Neural crest cell (in vitro differentiated cells): Measurements from ENCODE around the gene PIK3C2G. TPM values are rescaled to one million over a fixed set of nuclear protein-coding genes. Genes with fewer than 3 reads are reported as not detected.
"Not testable (repeated sequence)": the region's sequence is repeated elsewhere in the genome, so short reads cannot be mapped to it uniquely, and the experiment has no call there.

ENCODE experiments used
- DNase-seq: peaks from one replicate; pipeline ENCODE4 v3.0.0; 2021; ENCODE audit warnings: low read depth, mixed read lengths, low spot score
- H3K27ac Mint-ChIP-seq: one replicate; pipeline ENCODE4 v1.8.0; 2021; ENCODE audit warnings: mild to moderate bottlenecking, mixed read lengths; ENCODE audit not compliant: unreplicated experiment
- H3K27me3 Mint-ChIP-seq: 2 replicates; pipeline ENCODE4 v1.8.0; 2021; ENCODE audit warnings: low read depth, mild to moderate bottlenecking, mixed read lengths
- H3K36me3 Mint-ChIP-seq: 2 replicates; pipeline ENCODE4 v1.8.0; 2021; ENCODE audit warnings: low read depth, mild to moderate bottlenecking, mixed read lengths
- H3K4me1 Mint-ChIP-seq: 2 replicates; pipeline ENCODE4 v1.8.0; 2021; ENCODE audit warnings: mixed read lengths
- H3K4me3 Mint-ChIP-seq: one replicate; pipeline ENCODE4 v1.8.0; 2021; ENCODE audit warnings: mild to moderate bottlenecking, mixed read lengths
- H3K9me3 Mint-ChIP-seq: 2 replicates; pipeline ENCODE4 v1.8.0; 2021; ENCODE audit warnings: mixed read lengths
- CTCF ChIP-seq: fragments of 200-600 bp; sonication (generic); conservative IDR thresholded peaks from 2 replicates; pipeline ENCODE4 v1.5.0; 2021; ENCODE audit warnings: antibody characterized with exemption, mild to moderate bottlenecking
- total RNA-seq: library from RNA; stranded (reverse); gene quantifications from 2 replicates; pipeline ENCODE4 v1.2.1, GENCODE V29; 2021

Gene PIK3C2G
- total RNA-seq, 1 donor from 2014 or later, result not detected

DNA sequence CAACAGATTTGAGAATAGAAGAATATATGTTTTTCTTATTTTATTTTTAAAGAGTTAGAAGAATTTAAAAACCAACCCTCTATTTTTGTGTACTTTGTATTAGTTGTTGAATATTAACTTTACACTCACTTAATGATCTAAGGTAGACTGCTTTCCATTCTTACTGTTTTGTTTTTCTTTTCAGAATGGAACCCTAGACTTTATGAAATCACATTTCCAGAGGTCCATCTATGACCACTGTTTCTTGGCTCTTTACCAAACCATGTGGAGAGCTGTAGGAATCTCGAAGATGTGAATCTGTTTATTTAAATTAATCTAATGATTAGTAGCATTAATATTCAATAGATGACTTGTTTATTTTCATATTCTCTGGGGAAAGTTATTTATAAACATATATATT lies 7.2 kb upstream of the PIK3C2G start:
- no peak for TF ChIP-seq CTCF
- H3K36me3 Mint-ChIP-seq, result no peaks in the 10 kb centered on the region
- H3K4me3 Mint-ChIP-seq, result no peak overlapping the region
- H3K4me1 Mint-ChIP-seq, result no peaks in the 10 kb centered on the region
- H3K9me3 Mint-ChIP-seq, result no peaks in the 10 kb centered on the region
- H3K27me3 Mint-ChIP-seq, result no peaks in the 10 kb centered on the region
- H3K27ac Mint-ChIP-seq, result no peak overlapping the region
- DNase-seq, result no peak

GRCh38 chr12:18255004-18255403 lies 6.3 kb upstream of the PIK3C2G start:
- DNase-seq, H3K9me3 Mint-ChIP-seq, H3K36me3 Mint-ChIP-seq, H3K4me3 Mint-ChIP-seq, H3K27ac Mint-ChIP-seq, H3K27me3 Mint-ChIP-seq, H3K4me1 Mint-ChIP-seq: not testable (repeated sequence)

- TF ChIP-seq CTCF, result no peak
- Mint-ChIP-seq H3K4me3 (no peak overlapping the region), H3K27ac (no peak overlapping the region), H3K9me3 (no peaks in the 10 kb centered on the region), H3K36me3 (no peaks in the 10 kb centered on the region), H3K4me1 (peaks cover 3% of the 10 kb centered on the region), H3K27me3 (no peaks in the 10 kb centered on the region)
- DNase-seq, result no peak
Observed at GRCh38 chr12:18257251-18257650, 4.1 kb upstream of the PIK3C2G start.

DNA sequence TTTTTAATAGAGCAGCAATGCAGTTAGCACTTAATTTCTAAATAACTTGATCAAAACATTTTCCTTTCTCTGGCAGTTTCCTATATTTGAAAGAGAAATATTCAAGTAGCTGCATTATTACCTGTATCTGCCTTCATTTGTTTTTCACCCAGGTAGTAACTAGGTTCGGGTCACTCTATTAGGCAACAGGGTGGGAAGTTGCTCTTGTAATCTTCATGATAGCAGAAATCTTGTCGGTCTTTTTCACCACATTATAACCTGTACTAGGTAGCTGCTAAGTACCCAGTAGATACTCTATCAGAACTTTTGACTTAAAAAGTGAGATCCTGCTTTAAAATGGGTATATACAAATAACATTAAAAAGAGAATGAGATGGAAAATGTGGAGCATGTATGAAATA lies 2.4 kb upstream of the PIK3C2G start:
- Mint-ChIP-seq H3K27me3 (no peaks in the 10 kb centered on the region), H3K9me3 (no peaks in the 10 kb centered on the region), H3K36me3 (no peaks in the 10 kb centered on the region), H3K27ac (no peak overlapping the region), H3K4me1 (peaks cover 3% of the 10 kb centered on the region), H3K4me3 (no peak overlapping the region)
- DNase-seq, result no peak
- TF ChIP-seq CTCF, result no peak

DNA sequence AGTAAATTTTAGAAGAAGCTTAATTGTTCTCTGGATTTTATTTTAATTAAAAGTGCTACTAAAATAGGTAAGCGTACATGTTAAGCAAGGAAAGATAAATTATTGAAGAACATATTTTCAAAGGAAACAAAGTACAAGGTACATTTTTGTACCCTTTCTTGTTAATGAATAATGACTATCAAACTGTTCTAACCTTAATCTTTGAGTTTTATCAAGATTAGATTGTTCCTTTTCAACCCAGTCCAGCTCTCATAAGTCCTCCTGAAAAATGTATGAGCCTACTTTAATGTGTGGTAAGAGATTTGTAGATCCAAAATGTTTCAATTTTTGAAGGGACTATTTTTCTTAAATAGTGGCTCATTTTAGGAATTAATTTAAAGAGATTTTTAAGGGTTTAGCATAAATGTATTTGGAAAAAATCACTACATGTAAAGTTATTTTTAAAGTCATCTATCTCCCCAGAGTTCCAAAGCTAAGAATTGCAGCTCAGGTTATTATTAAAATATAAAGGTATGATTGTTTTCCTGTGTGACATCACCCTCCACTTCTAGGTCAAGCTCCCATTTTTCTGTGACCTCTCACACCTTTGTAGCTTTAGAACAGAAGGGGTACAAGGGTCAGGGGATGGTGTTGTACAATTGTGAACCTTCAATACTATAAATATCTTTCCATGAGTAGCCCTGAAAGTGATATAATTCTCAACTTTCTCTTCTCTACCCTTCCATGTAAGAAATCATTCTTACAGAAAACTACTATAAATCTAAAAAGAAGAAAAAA lies 1.2 kb upstream of the PIK3C2G start:
- H3K27ac Mint-ChIP-seq, result no peak overlapping the region
- H3K36me3 Mint-ChIP-seq, result no peaks in the 10 kb centered on the region
- DNase-seq, result no peak
- no peaks in the 10 kb centered on the region for H3K9me3 Mint-ChIP-seq
- H3K27me3 Mint-ChIP-seq, result no peaks in the 10 kb centered on the region
- no peak overlapping the region for H3K4me3 Mint-ChIP-seq
- H3K4me1 Mint-ChIP-seq, result peaks cover 3% of the 10 kb centered on the region
- no peak for TF ChIP-seq CTCF

DNA sequence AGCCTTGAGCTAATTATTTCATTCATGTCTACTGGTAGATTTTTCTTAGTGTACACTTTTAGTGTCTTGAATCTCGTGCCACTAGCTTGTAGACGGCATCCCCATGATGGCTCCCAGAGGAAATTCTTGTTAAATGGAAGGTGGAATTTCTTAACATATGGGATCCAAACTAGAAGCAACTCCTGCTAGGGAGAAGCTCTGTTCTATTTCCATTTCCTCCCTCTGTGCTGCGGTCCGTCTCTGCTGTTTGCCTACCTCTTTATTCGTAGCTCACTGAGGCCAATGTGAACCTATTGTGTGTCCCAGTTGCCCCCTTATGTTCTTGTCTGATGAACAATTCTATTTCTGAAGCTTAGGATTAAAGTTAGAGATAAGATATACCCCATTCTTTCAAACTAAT lies 588 bp downstream of the PIK3C2G start:
- Mint-ChIP-seq H3K27ac (no peak overlapping the region), H3K27me3 (no peaks in the 10 kb centered on the region), H3K9me3 (no peaks in the 10 kb centered on the region), H3K4me1 (peaks cover 3% of the 10 kb centered on the region), H3K4me3 (no peak overlapping the region), H3K36me3 (no peaks in the 10 kb centered on the region)
- no peak for DNase-seq
- no peak for TF ChIP-seq CTCF
